ENCODE data around the gene TREM1.

DNA sequence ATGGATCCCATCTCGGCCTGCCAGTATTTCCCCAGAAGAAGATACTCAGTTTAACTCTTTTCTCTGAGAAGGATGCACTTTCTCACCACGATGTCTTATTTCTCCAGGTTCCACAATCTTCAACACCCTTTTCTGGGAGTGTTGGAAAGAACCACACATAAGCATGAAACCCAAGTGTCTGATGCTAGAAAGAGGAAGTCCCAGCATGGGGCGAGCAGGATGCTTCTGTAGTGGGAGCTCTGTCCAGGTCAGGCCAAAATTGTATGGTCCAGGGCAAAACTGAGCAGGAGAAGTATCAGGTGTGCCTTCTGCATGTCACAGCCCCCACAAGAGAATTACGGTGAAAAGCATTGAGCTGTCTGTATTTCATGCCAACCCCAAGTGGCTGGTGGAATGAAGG lies 11.0 kb downstream of the TREM1 start:
- TF ChIP-seq, protein P1, sequence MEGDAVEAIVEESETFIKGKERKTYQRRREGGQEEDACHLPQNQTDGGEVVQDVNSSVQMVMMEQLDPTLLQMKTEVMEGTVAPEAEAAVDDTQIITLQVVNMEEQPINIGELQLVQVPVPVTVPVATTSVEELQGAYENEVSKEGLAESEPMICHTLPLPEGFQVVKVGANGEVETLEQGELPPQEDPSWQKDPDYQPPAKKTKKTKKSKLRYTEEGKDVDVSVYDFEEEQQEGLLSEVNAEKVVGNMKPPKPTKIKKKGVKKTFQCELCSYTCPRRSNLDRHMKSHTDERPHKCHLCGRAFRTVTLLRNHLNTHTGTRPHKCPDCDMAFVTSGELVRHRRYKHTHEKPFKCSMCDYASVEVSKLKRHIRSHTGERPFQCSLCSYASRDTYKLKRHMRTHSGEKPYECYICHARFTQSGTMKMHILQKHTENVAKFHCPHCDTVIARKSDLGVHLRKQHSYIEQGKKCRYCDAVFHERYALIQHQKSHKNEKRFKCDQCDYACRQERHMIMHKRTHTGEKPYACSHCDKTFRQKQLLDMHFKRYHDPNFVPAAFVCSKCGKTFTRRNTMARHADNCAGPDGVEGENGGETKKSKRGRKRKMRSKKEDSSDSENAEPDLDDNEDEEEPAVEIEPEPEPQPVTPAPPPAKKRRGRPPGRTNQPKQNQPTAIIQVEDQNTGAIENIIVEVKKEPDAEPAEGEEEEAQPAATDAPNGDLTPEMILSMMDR (conservative IDR thresholded peaks at IDR 0.05): no peak
- no peak for TF ChIP-seq ZFX (IDR thresholded peaks at IDR 0.05)
